ENCODE measurements around the gene MVB12B.

Gene MVB12B

GRCh38 chr9:126321742-126322141, 4.9 kb upstream of the MVB12B start:
- no peak overlapping the region for H3K4me3 ChIP-seq (ENCODE audit: low read length)
- TF ChIP-seq CTCF (conservative IDR thresholded peaks at IDR 0.05; ENCODE audit: low read length) = no peak
- DNase-seq (ENCODE audit: low read depth) = no peak

GRCh38 chr9:126325821-126326220, 808 bp upstream of the MVB12B start:
- H3K4me3 ChIP-seq (ENCODE audit: low read length) = peak overlapping the region; percentile 62
- TF ChIP-seq CTCF (conservative IDR thresholded peaks at IDR 0.05; ENCODE audit: low read length) = no peak
- DNase-seq (ENCODE audit: low read depth) = no peak

- peak overlapping the region; percentile 77 for H3K4me3 ChIP-seq (ENCODE audit: low read length)
- TF ChIP-seq CTCF (conservative IDR thresholded peaks at IDR 0.05; ENCODE audit: low read length) = no peak
- no peak for DNase-seq (ENCODE audit: low read depth)
Observed at GRCh38 chr9:126327006-126327713, 531 bp downstream of the MVB12B start.

GRCh38 chr9:126327714-126328185, 1.1 kb downstream of the MVB12B start:
- H3K4me3 ChIP-seq (ENCODE audit: low read length) = peak overlapping the region; percentile 77
- DNase-seq (ENCODE audit: low read depth) = no peak
- TF ChIP-seq CTCF (conservative IDR thresholded peaks at IDR 0.05; ENCODE audit: low read length) = no peak

GRCh38 chr9:126328407-126328806, 1.8 kb downstream of the MVB12B start:
- no peak for TF ChIP-seq CTCF (conservative IDR thresholded peaks at IDR 0.05; ENCODE audit: low read length)
- no peak overlapping the region for H3K4me3 ChIP-seq (ENCODE audit: low read length)
- no peak for DNase-seq (ENCODE audit: low read depth)

GRCh38 chr9:126329476-126330275, 3.0 kb downstream of the MVB12B start:
- no peak for TF ChIP-seq CTCF (conservative IDR thresholded peaks at IDR 0.05; ENCODE audit: low read length)
- DNase-seq (ENCODE audit: low read depth) = no peak
- no peak overlapping the region for H3K4me3 ChIP-seq (ENCODE audit: low read length)

GRCh38 chr9:126330536-126330935, 3.9 kb downstream of the MVB12B start:
- no peak for DNase-seq (ENCODE audit: low read depth)
- TF ChIP-seq CTCF (conservative IDR thresholded peaks at IDR 0.05; ENCODE audit: low read length) = no peak
- H3K4me3 ChIP-seq (ENCODE audit: low read length) = no peak overlapping the region

Measured in AG10803 (cell line).